ENCODE data around the gene DDHD1. TPM values are rescaled to one million over a fixed set of nuclear protein-coding genes. Genes with fewer than 3 reads are reported as not detected.

DDHD1 gene
- total RNA-seq, 1 donor from 2014 or later: 17.9 TPM

DNA sequence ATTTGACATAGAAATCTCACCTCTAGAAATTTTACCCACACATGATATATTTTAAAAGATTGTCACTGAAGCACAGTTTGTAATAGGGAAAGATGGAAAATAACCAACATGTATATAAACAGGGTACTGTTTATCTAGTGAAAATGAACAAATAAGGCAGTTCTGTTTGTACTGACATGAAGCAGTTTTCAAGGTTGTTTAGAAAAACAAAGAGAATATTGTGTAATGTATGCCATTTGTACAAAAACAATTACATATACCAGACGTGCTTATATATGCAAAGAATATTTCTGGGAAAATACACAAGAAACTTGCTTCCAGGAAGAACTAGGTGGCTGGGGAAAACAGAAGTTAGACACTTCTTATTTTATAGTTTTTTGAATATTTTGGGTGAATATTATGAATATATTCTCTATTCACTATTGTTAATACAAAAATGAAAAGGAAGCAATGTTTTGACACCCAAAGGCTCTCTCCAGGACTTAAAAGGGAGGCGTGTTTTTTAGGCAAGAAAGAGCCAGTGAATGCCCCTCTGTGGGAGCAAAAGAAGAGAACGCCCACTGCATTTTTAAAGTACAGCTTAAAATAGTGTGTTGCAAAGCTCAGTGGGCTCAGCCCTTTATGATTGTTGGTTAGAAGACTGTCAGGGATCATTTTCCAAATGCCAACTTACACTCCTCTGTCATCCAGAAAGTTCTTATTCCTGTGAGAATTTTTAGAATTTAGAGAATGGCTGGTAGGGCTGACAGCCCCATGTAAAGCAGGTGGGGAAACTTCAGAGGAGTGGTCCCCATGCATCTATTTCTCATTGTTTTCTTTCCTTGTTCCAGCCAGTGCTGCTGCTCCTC lies 142.7 kb downstream of the DDHD1 start:
- Mint-ChIP-seq H3K4me1 (peaks cover 23% of the 10 kb centered on the region), H3K4me3 (no peak overlapping the region), H3K27ac (ENCODE audit: unreplicated experiment) (no peak overlapping the region), H3K27me3 (ENCODE audit: low read depth) (no peaks in the 10 kb centered on the region), H3K9me3 (no peaks in the 10 kb centered on the region), H3K36me3 (ENCODE audit: low read depth) (no peaks in the 10 kb centered on the region)
- TF ChIP-seq, protein P1, sequence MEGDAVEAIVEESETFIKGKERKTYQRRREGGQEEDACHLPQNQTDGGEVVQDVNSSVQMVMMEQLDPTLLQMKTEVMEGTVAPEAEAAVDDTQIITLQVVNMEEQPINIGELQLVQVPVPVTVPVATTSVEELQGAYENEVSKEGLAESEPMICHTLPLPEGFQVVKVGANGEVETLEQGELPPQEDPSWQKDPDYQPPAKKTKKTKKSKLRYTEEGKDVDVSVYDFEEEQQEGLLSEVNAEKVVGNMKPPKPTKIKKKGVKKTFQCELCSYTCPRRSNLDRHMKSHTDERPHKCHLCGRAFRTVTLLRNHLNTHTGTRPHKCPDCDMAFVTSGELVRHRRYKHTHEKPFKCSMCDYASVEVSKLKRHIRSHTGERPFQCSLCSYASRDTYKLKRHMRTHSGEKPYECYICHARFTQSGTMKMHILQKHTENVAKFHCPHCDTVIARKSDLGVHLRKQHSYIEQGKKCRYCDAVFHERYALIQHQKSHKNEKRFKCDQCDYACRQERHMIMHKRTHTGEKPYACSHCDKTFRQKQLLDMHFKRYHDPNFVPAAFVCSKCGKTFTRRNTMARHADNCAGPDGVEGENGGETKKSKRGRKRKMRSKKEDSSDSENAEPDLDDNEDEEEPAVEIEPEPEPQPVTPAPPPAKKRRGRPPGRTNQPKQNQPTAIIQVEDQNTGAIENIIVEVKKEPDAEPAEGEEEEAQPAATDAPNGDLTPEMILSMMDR (conservative IDR thresholded peaks at IDR 0.05): no peak
- no peak for DNase-seq (ENCODE audit: low read depth, low spot score)

DNA sequence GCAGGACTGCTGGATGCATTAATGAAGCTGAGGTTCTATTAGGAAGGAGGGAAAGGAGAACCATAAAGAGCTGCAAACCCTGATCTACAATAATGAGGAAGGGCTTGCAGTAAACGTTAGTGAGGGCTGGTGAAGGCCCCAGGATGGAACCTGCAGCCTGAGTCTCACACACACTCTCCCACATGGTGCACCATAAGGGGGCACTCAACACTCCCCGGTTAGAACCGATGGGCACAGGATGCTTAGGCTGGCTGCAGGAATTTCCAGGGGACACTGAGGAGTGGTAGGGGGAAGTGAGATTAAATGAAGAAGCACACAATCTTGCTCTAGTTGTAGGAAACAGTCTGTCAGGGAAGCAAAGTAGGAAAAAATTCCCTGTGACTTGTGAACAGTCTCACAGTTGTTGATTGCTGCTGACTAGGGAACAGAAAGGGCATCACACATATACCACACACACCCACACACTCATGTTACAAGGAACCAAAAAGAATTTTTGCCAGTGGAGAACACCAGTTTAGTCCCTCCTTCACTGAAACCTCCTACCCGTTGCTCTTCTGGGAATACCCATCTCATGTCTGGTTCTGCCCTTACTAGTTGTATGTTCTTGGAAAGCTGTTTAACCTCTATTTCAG lies 146.1 kb downstream of the DDHD1 start:
- no peaks in the 10 kb centered on the region for H3K9me3 Mint-ChIP-seq
- H3K27me3 Mint-ChIP-seq (ENCODE audit: low read depth): no peaks in the 10 kb centered on the region
- H3K36me3 Mint-ChIP-seq (ENCODE audit: low read depth): no peaks in the 10 kb centered on the region
- TF ChIP-seq, protein P1 (conservative IDR thresholded peaks at IDR 0.05): no peak
- H3K27ac Mint-ChIP-seq (ENCODE audit: unreplicated experiment): no peak overlapping the region
- peaks cover 30% of the 10 kb centered on the region for H3K4me1 Mint-ChIP-seq
- H3K4me3 Mint-ChIP-seq: no peak overlapping the region
- no peak for DNase-seq (ENCODE audit: low read depth, low spot score)

DNA sequence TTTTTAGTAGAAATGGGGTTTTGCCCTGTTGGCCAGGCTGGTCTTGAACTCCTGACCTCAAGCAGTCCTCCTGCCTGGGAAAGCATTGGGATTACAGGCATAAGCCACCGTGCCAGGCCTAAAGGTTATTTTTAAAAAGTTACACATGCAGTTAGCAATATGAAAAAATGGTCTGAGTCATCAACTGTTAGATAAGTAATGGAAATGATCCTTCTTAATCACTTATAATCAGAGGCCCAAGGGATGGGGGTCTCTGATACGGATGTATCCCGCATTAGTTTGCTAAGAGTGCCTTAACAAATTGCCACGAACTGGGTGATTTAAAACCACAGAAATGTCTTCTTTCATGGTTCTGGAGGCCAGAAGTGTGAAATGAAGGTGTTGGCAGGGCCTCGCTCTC lies 148.1 kb downstream of the DDHD1 start:
- Mint-ChIP-seq H3K4me3 (no peak overlapping the region), H3K27ac (ENCODE audit: unreplicated experiment) (no peak overlapping the region), H3K9me3 (no peaks in the 10 kb centered on the region), H3K27me3 (ENCODE audit: low read depth) (no peaks in the 10 kb centered on the region), H3K36me3 (ENCODE audit: low read depth) (no peaks in the 10 kb centered on the region), H3K4me1 (peaks cover 15% of the 10 kb centered on the region)
- DNase-seq (ENCODE audit: low read depth, low spot score): no peak
- TF ChIP-seq, protein P1 (conservative IDR thresholded peaks at IDR 0.05): no peak

GRCh38 chr14:53003776-53004175 lies 149.3 kb downstream of the DDHD1 start:
- Mint-ChIP-seq H3K9me3 (no peaks in the 10 kb centered on the region), H3K27me3 (ENCODE audit: low read depth) (no peaks in the 10 kb centered on the region), H3K36me3 (ENCODE audit: low read depth) (no peaks in the 10 kb centered on the region), H3K4me3 (no peak overlapping the region), H3K27ac (ENCODE audit: unreplicated experiment) (peak overlapping the region; percentile 6), H3K4me1 (peaks cover 13% of the 10 kb centered on the region)
- TF ChIP-seq, protein P1 (conservative IDR thresholded peaks at IDR 0.05): no peak
- no peak for DNase-seq (ENCODE audit: low read depth, low spot score)

- H3K36me3 Mint-ChIP-seq (ENCODE audit: low read depth): no peaks in the 10 kb centered on the region
- DNase-seq (ENCODE audit: low read depth, low spot score): no peak
- TF ChIP-seq, protein P1 (conservative IDR thresholded peaks at IDR 0.05): no peak
- H3K27me3 Mint-ChIP-seq (ENCODE audit: low read depth): no peaks in the 10 kb centered on the region
- no peaks in the 10 kb centered on the region for H3K9me3 Mint-ChIP-seq
- no peak overlapping the region for H3K27ac Mint-ChIP-seq (ENCODE audit: unreplicated experiment)
- no peak overlapping the region for H3K4me3 Mint-ChIP-seq
- peaks cover 13% of the 10 kb centered on the region for H3K4me1 Mint-ChIP-seq
These were observed 150.5 kb downstream of the DDHD1 start for GRCh38 chr14:53002576-53002975.

All from neural crest cell (in vitro differentiated cells).